Iris pigment epithelial cell (primary cell): Measurements from ENCODE around the gene HEATR5A.
"Not testable (repeated sequence)": the region's sequence is repeated elsewhere in the genome, so short reads cannot be mapped to it uniquely, and the experiment has no call there.

Source experiments
- DNase-seq: peaks from one replicate; pipeline ENCODE4 v3.0.0-alpha.2; 2011; ENCODE audit warnings: low read depth

The HEATR5A gene

GRCh38 chr14:31326111-31326510, 94.2 kb downstream of the HEATR5A start:
- DNase-seq = peak; percentile 38

GRCh38 chr14:31323419-31323818, 96.9 kb downstream of the HEATR5A start:
- DNase-seq = no peak

- DNase-seq = no peak
These were observed 99.2 kb downstream of the HEATR5A start for GRCh38 chr14:31320922-31321766.

GRCh38 chr14:31320216-31320615, 100.1 kb downstream of the HEATR5A start:
- DNase-seq = no peak

- DNase-seq = no peak
These were observed 100.6 kb downstream of the HEATR5A start for GRCh38 chr14:31319701-31320100.

GRCh38 chr14:31312934-31313333, 107.4 kb downstream of the HEATR5A start:
- no peak for DNase-seq

GRCh38 chr14:31312370-31312769, 108.0 kb downstream of the HEATR5A start:
- DNase-seq = not testable (repeated sequence)

- no peak for DNase-seq
These were observed 112.7 kb downstream of the HEATR5A start for GRCh38 chr14:31307618-31308017.

- DNase-seq = no peak
These were observed 113.2 kb downstream of the HEATR5A start for GRCh38 chr14:31307198-31307597.

GRCh38 chr14:31303654-31304053, 116.7 kb downstream of the HEATR5A start:
- no peak for DNase-seq

GRCh38 chr14:31300883-31301282, 119.5 kb downstream of the HEATR5A start:
- no peak for DNase-seq

GRCh38 chr14:31300296-31300695, 120.1 kb downstream of the HEATR5A start:
- DNase-seq = peak; percentile 3

GRCh38 chr14:31297701-31298344, 122.5 kb downstream of the HEATR5A start:
- peak; percentile 47 for DNase-seq

GRCh38 chr14:31297112-31297511, 123.2 kb downstream of the HEATR5A start:
- no peak for DNase-seq

- peak; percentile 27 for DNase-seq
These were observed 125.5 kb downstream of the HEATR5A start for GRCh38 chr14:31294746-31295405.

- no peak for DNase-seq
These were observed 127.3 kb downstream of the HEATR5A start for GRCh38 chr14:31292937-31293616.

- peak; percentile 55 for DNase-seq
These were observed 129.1 kb downstream of the HEATR5A start for GRCh38 chr14:31291210-31291609.

- DNase-seq = no peak
These were observed 132.9 kb downstream of the HEATR5A start for GRCh38 chr14:31287294-31287972.

GRCh38 chr14:31286456-31287293, 133.7 kb downstream of the HEATR5A start:
- DNase-seq = peak; percentile 6

GRCh38 chr14:31283578-31284252, 136.6 kb downstream of the HEATR5A start:
- peak; percentile 15 for DNase-seq
